HCT116 (cell line): Measurements from ENCODE around the gene SLCO2B1. TPM values are rescaled to one million over a fixed set of nuclear protein-coding genes. Genes with fewer than 3 reads are reported as not detected.

Experiments
- ATAC-seq: fragments of 200-7000 bp; cut with Tn5 transposase; 2 replicates; pipeline ENCODE4 v1.9.1; 2020; ENCODE audit warnings: mild to moderate bottlenecking, moderate library complexity
- BruUV-seq: library from RNA; stranded (reverse); fragments of 400-500 nt; replicated peaks from 2 replicates; lab custom pipeline; 2021; lab: Mats Ljungman, UMichigan
- CTCF ChIA-PET: fragments of 300-600 bp; sonication (Branson Sonifier 250); formaldehyde crosslinking; loops from one replicate; lab custom pipeline; 2021; ENCODE audit warnings: antibody characterized with exemption; lab: Charles Lee
- POLR2A ChIA-PET: fragments of 300-600, 350-600 bp; sonication (Branson Sonifier 250); formaldehyde crosslinking; loops from one replicate; lab custom pipeline; 2021; ENCODE audit warnings: antibody characterized with exemption; lab: Charles Lee
- RAD21 ChIA-PET, 2 experiments: fragments of 300-600 bp; sonication (Branson Sonifier 250); formaldehyde crosslinking; loops; one replicate each; lab custom pipeline; 2023; ENCODE audit warnings: low total read pairs in 2 of 2; ENCODE audit not compliant: uncharacterized antibody in 2 of 2, unreplicated experiment in 2 of 2, low non-redundant PET in 1 of 2; lab: Charles Lee
- DNase-seq: peaks from one replicate; pipeline ENCODE4 v3.0.0-alpha.2; 2010; ENCODE audit warnings: low read depth, low spot score
- H2AFZ ChIP-seq: fragments of 200-600 bp; shearing (Covaris generic), sonication (generic); 2 replicates; pipeline ENCODE4 v1.6.1; 2017; ENCODE audit warnings: low read depth, mixed run types, mixed read lengths, antibody characterized with exemption, low read length; ENCODE audit not compliant: poor library complexity, severe bottlenecking
- H3K27ac ChIP-seq: 2 replicates; pipeline ENCODE4 v1.5.1; 2012; ENCODE audit warnings: low read depth, low read length
- H3K27me3 ChIP-seq: fragments of 200-600 bp; sonication (generic); 2 replicates; pipeline ENCODE4 v1.6.1; 2016; ENCODE audit warnings: mixed run types, low read length, mixed read lengths; ENCODE audit not compliant: insufficient read depth
- H3K36me3 ChIP-seq, 2 experiments: fragments of 200-500 bp in 1 of 2; fragments of 200-600 bp in 1 of 2; sonication (Bioruptor generic) in 1 of 2; sonication (generic) in 1 of 2; 2 replicates each; pipeline versions ENCODE4 v1.5.1 to v1.6.1; 2014 to 2016; ENCODE audit warnings: low read length in 2 of 2, inconsistent platforms in 1 of 2, mixed read lengths in 1 of 2, mixed run types in 1 of 2; ENCODE audit not compliant: insufficient read depth in 2 of 2, control insufficient read depth in 1 of 2
- H3K4me1 ChIP-seq, 2 experiments: fragments of 200-600 bp in 1 of 2; sonication (generic) in 1 of 2; 2 replicates each; pipeline versions ENCODE4 v1.5.1 to v1.6.1; 2012 to 2017; ENCODE audit warnings: low read length in 2 of 2, inconsistent platforms in 1 of 2, mild to moderate bottlenecking in 1 of 2, mixed read lengths in 1 of 2, mixed run types in 1 of 2, moderate library complexity in 1 of 2; ENCODE audit not compliant: insufficient read depth in 2 of 2, control insufficient read depth in 1 of 2
- H3K4me2 ChIP-seq: fragments of 200-600 bp; sonication (generic); 2 replicates; pipeline ENCODE4 v1.6.1; 2017; ENCODE audit warnings: mixed run types, low read length, mixed read lengths
- H3K4me3 ChIP-seq, 2 experiments: fragments of 200-600 bp in 1 of 2; sonication (generic) in 1 of 2; replicated peaks in 1 of 2; 2 replicates each; pipeline ENCODE4 v1.5.1; 2011 to 2016; ENCODE audit warnings: low read length in 2 of 2, control low read depth in 1 of 2, low read depth in 1 of 2, mild to moderate bottlenecking in 1 of 2, mixed read lengths in 1 of 2, mixed run types in 1 of 2
- H3K79me2 ChIP-seq: fragments of 200-600 bp; sonication (generic); 2 replicates; pipeline ENCODE4 v1.6.1; 2017; ENCODE audit warnings: mild to moderate bottlenecking, mixed run types, low read length, moderate library complexity, mixed read lengths; ENCODE audit not compliant: insufficient read depth
- H3K9ac ChIP-seq: fragments of 200-600 bp; sonication (generic); 2 replicates; pipeline ENCODE4 v1.6.1; 2016; ENCODE audit warnings: low read length, mixed read lengths
- H3K9me2 ChIP-seq: fragments of 200-600 bp; sonication (generic), shearing (Covaris generic); 2 replicates; pipeline ENCODE4 v1.6.1; 2017; ENCODE audit warnings: mixed run types, mild to moderate bottlenecking, moderate library complexity; ENCODE audit not compliant: insufficient read depth
- H3K9me3 ChIP-seq, 2 experiments: fragments of 200-500 bp in 1 of 2; fragments of 200-600 bp in 1 of 2; sonication (Bioruptor generic) in 1 of 2; sonication (generic) in 1 of 2; 2 replicates each; pipeline ENCODE4 v1.6.1; 2014 to 2017; ENCODE audit warnings: low read length in 2 of 2, mixed read lengths in 2 of 2, inconsistent platforms in 1 of 2, low read depth in 1 of 2, mild to moderate bottlenecking in 1 of 2, mixed run types in 1 of 2, moderate library complexity in 1 of 2; ENCODE audit not compliant: control insufficient read depth in 1 of 2, insufficient read depth in 1 of 2
- H4K20me1 ChIP-seq: fragments of 200-600 bp; sonication (generic), shearing (Covaris generic); 2 replicates; pipeline ENCODE4 v1.6.1; 2017; ENCODE audit warnings: mixed run types, mild to moderate bottlenecking, moderate library complexity; ENCODE audit not compliant: insufficient read depth
- CBX3 ChIP-seq: IDR thresholded peaks from 2 replicates; pipeline ENCODE4 v1.6.1; 2012; ENCODE audit warnings: low read depth
- EGR1 ChIP-seq: IDR thresholded peaks from 2 replicates; pipeline ENCODE4 v1.6.1; 2012; ENCODE audit warnings: low read depth
- ELF1 ChIP-seq: IDR thresholded peaks from 2 replicates; pipeline ENCODE4 v1.6.1; 2012; ENCODE audit warnings: low read depth, borderline replicate concordance
- JUND ChIP-seq: IDR thresholded peaks from 2 replicates; pipeline ENCODE4 v1.6.1; 2012
- POLR2A ChIP-seq: IDR thresholded peaks from 2 replicates; pipeline ENCODE4 v1.7.0; 2011; ENCODE audit warnings: borderline replicate concordance; ENCODE audit not compliant: insufficient read depth, insufficient read length; ENCODE audit errors: extremely low read depth
- POLR2AphosphoS5 ChIP-seq: IDR thresholded peaks from 2 replicates; pipeline ENCODE4 v1.6.1; 2011; ENCODE audit warnings: mild to moderate bottlenecking, low read depth, low read length, moderate library complexity
- YY1 ChIP-seq: IDR thresholded peaks from 2 replicates; pipeline ENCODE4 v1.6.1; 2011; ENCODE audit warnings: low read length, low read depth, moderate library complexity, mild to moderate bottlenecking; ENCODE audit not compliant: insufficient replicate concordance; ENCODE audit errors: extremely low read depth
- ZNF274 ChIP-seq: fragments of 200-500 bp; sonication (Bioruptor generic); IDR thresholded peaks from 2 replicates; pipeline ENCODE4 v1.6.1; 2014; ENCODE audit warnings: mild to moderate bottlenecking, low read depth, low read length, inconsistent platforms
- intact Hi-C: fragments of 100-400 bp; cut with micrococcal nuclease; formaldehyde crosslinking; loops from 2 replicates; pipeline ENCODE4 v1.10.0; 2022
- total RNA-seq: library from RNA; stranded (reverse); gene quantifications from one replicate; pipeline ENCODE4 v1.2.1, GENCODE V29; 2021; ENCODE audit not compliant: unreplicated experiment
- TF ChIP-seq, protein P1 (sequence below), 3 experiments: fragments of 200-600 bp in 1 of 3; sonication (generic) in 1 of 3; IDR thresholded peaks in 2 of 3; conservative IDR thresholded peaks in 1 of 3; 2 replicates each; pipeline ENCODE4 v1.5.1; 2012 to 2017; ENCODE audit warnings: low read depth in 2 of 3, low read length in 2 of 3, antibody characterized with exemption in 1 of 3, borderline replicate concordance in 1 of 3, control low read depth in 1 of 3, mild to moderate bottlenecking in 1 of 3, mixed read lengths in 1 of 3, mixed run types in 1 of 3, moderate library complexity in 1 of 3; ENCODE audit not compliant: insufficient read depth in 1 of 3
- TF ChIP-seq, protein P2 (sequence below): IDR thresholded peaks from 2 replicates; pipeline ENCODE4 v1.6.1; 2012; ENCODE audit warnings: low read depth

SLCO2B1 gene
- total RNA-seq, 1 experiment from 2014 or later = 0.81 TPM

- no peaks in the 10 kb centered on the region for H3K9me3 ChIP-seq
- BruUV-seq = no TSS peak
- H3K27me3 ChIP-seq = no peaks in the 10 kb centered on the region; the same call in 1 of the 2 replicates
- no peak for TF ChIP-seq ZNF274
- no peak for TF ChIP-seq CBX3
- TF ChIP-seq, protein P1, sequence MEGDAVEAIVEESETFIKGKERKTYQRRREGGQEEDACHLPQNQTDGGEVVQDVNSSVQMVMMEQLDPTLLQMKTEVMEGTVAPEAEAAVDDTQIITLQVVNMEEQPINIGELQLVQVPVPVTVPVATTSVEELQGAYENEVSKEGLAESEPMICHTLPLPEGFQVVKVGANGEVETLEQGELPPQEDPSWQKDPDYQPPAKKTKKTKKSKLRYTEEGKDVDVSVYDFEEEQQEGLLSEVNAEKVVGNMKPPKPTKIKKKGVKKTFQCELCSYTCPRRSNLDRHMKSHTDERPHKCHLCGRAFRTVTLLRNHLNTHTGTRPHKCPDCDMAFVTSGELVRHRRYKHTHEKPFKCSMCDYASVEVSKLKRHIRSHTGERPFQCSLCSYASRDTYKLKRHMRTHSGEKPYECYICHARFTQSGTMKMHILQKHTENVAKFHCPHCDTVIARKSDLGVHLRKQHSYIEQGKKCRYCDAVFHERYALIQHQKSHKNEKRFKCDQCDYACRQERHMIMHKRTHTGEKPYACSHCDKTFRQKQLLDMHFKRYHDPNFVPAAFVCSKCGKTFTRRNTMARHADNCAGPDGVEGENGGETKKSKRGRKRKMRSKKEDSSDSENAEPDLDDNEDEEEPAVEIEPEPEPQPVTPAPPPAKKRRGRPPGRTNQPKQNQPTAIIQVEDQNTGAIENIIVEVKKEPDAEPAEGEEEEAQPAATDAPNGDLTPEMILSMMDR (IDR thresholded peaks at IDR 0.05 in 2 of 3, conservative IDR thresholded peaks at IDR 0.05 in 1 of 3; ENCODE audit: borderline replicate concordance in 1 of 3, insufficient read depth in 1 of 3, low read depth in 2 of 3, low read length in 2 of 3) = no peak
- no peak for TF ChIP-seq EGR1
- TF ChIP-seq YY1 = no peak
- TF ChIP-seq, protein P2, sequence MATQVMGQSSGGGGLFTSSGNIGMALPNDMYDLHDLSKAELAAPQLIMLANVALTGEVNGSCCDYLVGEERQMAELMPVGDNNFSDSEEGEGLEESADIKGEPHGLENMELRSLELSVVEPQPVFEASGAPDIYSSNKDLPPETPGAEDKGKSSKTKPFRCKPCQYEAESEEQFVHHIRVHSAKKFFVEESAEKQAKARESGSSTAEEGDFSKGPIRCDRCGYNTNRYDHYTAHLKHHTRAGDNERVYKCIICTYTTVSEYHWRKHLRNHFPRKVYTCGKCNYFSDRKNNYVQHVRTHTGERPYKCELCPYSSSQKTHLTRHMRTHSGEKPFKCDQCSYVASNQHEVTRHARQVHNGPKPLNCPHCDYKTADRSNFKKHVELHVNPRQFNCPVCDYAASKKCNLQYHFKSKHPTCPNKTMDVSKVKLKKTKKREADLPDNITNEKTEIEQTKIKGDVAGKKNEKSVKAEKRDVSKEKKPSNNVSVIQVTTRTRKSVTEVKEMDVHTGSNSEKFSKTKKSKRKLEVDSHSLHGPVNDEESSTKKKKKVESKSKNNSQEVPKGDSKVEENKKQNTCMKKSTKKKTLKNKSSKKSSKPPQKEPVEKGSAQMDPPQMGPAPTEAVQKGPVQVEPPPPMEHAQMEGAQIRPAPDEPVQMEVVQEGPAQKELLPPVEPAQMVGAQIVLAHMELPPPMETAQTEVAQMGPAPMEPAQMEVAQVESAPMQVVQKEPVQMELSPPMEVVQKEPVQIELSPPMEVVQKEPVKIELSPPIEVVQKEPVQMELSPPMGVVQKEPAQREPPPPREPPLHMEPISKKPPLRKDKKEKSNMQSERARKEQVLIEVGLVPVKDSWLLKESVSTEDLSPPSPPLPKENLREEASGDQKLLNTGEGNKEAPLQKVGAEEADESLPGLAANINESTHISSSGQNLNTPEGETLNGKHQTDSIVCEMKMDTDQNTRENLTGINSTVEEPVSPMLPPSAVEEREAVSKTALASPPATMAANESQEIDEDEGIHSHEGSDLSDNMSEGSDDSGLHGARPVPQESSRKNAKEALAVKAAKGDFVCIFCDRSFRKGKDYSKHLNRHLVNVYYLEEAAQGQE = no peak
- TF ChIP-seq JUND = no peak
- TF ChIP-seq ELF1 = no peak
- no peak for TF ChIP-seq POLR2AphosphoS5
- TF ChIP-seq POLR2A = no peak
- no peaks in the 10 kb centered on the region for H4K20me1 ChIP-seq
- peaks cover 10 to 21% of the 10 kb centered on the region in 2 experiments for H3K4me1 ChIP-seq
- RAD21 ChIA-PET = interaction anchor here in 1 of 2 experiments (2.5 kb wide), 1 partner anchor 59 kb away, joined by 24 read pairs; no protein-coding TSS in a partner anchor
- POLR2A ChIA-PET = no interaction called here
- no peaks in the 10 kb centered on the region for H3K79me2 ChIP-seq
- ATAC-seq (no peak), DNase-seq (no peak)
- H3K4me3 ChIP-seq = no peak overlapping the region
- H3K4me2 ChIP-seq = no peak overlapping the region
- H3K27ac ChIP-seq = no peak overlapping the region
- H3K9me2 ChIP-seq = no peaks in the 10 kb centered on the region
- intact Hi-C loops = no loop called here
- no peak overlapping the region for H2AFZ ChIP-seq
- H3K36me3 ChIP-seq = no peaks in the 10 kb centered on the region
- CTCF ChIA-PET = interaction anchor here (1.0 to 9.1 kb wide), 7 partner anchors 8 to 123 kb away, joined by 3 to 255 read pairs (median 9); partner anchors contain the start of gene TPBGL
- no peak overlapping the region for H3K9ac ChIP-seq
Measured at GRCh38 chr11:75145972-75146519, 4.9 kb upstream of the SLCO2B1 start.
